ENCODE results near the gene LDOC1. TPM values are rescaled to one million over a fixed set of nuclear protein-coding genes. Genes with fewer than 3 reads are reported as not detected.

Gene LDOC1
- total RNA-seq, 2 donors from 2014 or later, result 0.89 to 2.5 TPM

- no peak for DNase-seq (ENCODE audit: low spot score)
- no peak overlapping the region for H3K4me3 ChIP-seq
- no peak overlapping the region for H3K27ac ChIP-seq
- H3K36me3 ChIP-seq, result no peaks in the 10 kb centered on the region
- no peaks in the 10 kb centered on the region for H3K27me3 ChIP-seq
- no peak for TF ChIP-seq CTCF (IDR thresholded peaks at IDR 0.05)
- H3K9me3 ChIP-seq, result peaks cover 0 to 8% of the 10 kb centered on the region in 2 donors
- H3K4me1 ChIP-seq, result no peaks in the 10 kb centered on the region
Measured at GRCh38 chrX:141142946-141143345, 34.0 kb downstream of the LDOC1 start.

GRCh38 chrX:141133272-141133671, 43.7 kb downstream of the LDOC1 start:
- Histone ChIP-seq H3K36me3 (no peaks in the 10 kb centered on the region), H3K27me3 (no peaks in the 10 kb centered on the region), H3K9me3 (no peaks in the 10 kb centered on the region), H3K4me3 (no peak overlapping the region), H3K4me1 (no peaks in the 10 kb centered on the region), H3K27ac (no peak overlapping the region)
- DNase-seq (ENCODE audit: low spot score), result no peak
- no peak for TF ChIP-seq CTCF (IDR thresholded peaks at IDR 0.05)

GRCh38 chrX:141127146-141127545, 49.8 kb downstream of the LDOC1 start:
- H3K4me3 ChIP-seq, result no peak overlapping the region
- no peaks in the 10 kb centered on the region for H3K27me3 ChIP-seq
- H3K27ac ChIP-seq, result no peak overlapping the region
- no peaks in the 10 kb centered on the region for H3K36me3 ChIP-seq
- no peaks in the 10 kb centered on the region for H3K4me1 ChIP-seq
- H3K9me3 ChIP-seq, result no peaks in the 10 kb centered on the region
- no peak for DNase-seq (ENCODE audit: low spot score)
- TF ChIP-seq CTCF (IDR thresholded peaks at IDR 0.05), result no peak

Other genes with a start within 250 kb of the LDOC1 start
- not detected for gene SPANXB1, start 174.5 kb downstream of the LDOC1 start, total RNA-seq
- gene SPANXC, start 65.4 kb upstream of the LDOC1 start, total RNA-seq, result not detected